GM19193 (cell line): Measurements from ENCODE around the gene PRKAG3.

Experiments
- POLR2A ChIP-seq: IDR thresholded peaks from 4 replicates; pipeline ENCODE4 v1.6.1; 2011; ENCODE audit not compliant: insufficient read depth, insufficient read length; ENCODE audit errors: extremely low read depth

PRKAG3 gene

DNA sequence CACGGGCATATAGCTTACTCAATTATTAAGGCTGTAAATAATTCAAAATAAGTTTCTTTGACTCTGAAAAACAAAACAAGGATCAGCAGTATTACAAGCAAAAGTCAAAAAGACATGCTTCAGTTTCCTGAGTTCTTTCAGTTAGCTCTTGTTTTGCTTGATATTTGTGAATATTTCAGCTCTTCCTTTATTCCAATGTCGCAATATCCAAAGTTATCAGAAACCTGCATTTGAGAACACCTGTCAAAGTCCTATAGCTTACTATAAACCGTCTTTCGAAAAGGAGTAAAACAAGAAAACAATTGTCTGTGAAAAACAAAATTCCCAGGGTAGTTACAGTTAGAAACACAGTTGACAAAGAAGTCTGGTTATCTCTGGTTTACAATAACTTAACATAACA, 34.9 kb downstream of the PRKAG3 start:
- no peak for TF ChIP-seq POLR2A

DNA sequence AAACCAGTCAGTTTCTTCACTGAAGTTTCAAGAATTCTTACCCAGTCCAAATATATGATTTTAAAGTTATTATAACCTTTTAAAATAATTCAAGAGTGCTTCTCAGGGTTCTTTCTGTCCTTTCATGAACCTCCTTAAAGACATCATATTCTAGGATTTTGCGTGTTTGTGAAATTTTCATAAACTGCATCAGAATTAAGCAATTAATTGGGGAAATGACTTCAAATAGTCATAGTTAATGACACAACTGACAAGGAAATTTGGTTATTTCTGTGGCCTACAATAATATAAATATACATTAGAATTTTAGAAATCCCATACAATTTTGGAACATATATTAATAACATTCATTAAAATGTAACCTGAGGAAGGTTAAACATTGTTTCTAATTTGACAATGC, 39.2 kb downstream of the PRKAG3 start:
- no peak for TF ChIP-seq POLR2A

DNA sequence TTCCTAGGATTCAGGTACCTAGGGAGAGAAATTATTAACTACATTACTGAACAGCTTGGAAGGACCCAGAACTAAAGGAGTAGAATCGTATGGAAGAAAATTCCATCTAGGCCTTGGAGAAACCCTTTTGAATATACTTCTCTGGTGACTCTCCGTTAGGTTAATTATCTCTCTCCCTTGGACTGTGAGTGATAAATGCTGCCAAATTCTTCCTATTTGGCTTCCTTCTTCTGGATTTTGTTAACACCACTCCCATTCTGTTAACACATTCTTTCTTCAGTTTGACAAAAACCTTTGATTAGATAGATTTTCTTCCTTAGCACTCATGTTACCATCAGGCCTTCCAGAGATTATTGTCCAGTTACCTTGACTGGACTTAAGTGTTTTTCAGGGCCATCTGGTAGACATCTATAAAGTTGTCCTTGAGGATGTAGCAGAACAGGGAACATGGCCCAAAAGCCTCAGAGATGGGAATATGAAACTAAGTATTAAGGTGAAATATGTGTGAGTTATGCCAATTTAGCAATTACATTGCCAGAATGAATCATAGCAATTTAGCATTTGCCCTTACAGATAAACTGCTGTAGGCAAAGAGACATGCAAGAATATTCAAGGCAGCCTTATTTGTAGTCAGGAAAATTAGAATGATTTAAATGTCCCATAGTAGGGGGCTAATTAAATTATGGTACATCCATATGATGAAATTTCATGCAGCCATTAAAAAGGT, 42.9 kb downstream of the PRKAG3 start:
- no peak for TF ChIP-seq POLR2A

DNA sequence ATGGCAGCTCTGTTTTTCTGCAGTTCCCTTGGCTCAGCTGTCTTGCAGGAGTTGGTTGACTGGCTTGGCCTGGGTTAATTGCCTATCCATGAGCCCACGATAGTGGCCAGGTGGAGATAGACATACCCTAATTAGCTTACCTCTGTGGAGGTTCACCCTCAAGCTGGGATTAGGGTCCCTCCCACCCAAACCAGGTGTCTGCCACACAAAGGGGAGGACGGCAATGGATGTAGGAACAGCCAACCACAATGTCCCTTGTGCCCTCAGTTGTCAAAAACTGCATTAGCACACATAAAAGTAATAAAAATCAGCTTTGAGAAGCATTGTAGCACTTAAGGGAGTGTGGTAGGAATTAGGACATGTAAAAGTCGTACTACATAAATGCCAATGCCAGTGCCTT, 45.5 kb downstream of the PRKAG3 start:
- TF ChIP-seq POLR2A: no peak

DNA sequence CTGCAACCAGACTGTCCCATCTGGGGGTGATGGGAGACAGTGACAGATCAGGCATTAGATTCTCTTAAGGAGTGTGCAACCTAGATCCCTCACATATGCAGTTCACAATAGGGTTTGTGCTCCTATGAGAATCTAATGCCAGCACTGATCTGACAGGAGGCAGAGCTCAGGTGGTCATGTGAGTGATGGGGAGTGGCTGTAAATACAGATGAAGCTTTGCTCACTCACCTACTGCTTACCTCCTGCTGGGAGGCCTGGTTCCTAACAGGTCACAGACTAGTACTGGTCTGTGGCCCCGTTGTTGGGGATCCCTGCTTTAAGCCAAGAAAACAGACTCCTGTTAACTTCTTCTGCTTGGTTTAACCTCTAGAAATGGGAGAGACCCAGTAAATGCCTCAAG, 46.5 kb downstream of the PRKAG3 start:
- TF ChIP-seq POLR2A: no peak

DNA sequence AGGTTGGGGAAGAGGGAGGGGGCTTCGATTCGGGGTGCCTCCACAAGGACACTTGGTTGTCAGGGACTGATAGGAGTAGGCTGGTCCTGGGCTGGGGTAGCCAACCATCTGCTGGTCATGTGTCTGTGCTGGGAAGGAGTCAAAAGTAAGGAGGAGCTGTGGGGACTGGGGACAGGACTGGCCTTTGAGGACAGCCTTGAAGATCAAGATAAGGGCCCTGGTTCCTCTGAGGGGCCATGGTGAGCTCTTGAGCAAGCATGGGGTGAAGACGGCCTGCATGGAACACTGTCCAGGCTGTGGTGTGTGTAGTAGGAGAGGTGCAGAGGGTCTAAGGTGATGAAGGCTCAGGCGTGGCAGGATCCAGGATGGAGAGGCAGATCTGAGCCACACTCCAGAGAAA, 47.9 kb downstream of the PRKAG3 start:
- TF ChIP-seq POLR2A: no peak

DNA sequence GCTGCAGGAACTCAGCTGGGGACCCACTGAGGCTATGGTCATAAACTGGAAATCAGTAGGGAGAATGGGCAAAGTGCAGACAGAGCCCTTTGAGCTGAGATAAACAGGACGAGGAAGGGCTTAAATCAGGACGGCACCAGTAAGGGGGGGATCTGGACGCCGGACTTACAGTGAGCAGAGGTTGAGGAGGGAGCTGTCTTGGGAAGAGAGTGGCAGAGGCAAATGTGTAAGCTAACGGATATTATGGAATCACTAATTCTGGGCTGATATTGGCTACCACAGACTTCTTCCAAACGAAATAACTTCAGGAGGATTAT, 49.1 kb downstream of the PRKAG3 start:
- TF ChIP-seq POLR2A: no peak

DNA sequence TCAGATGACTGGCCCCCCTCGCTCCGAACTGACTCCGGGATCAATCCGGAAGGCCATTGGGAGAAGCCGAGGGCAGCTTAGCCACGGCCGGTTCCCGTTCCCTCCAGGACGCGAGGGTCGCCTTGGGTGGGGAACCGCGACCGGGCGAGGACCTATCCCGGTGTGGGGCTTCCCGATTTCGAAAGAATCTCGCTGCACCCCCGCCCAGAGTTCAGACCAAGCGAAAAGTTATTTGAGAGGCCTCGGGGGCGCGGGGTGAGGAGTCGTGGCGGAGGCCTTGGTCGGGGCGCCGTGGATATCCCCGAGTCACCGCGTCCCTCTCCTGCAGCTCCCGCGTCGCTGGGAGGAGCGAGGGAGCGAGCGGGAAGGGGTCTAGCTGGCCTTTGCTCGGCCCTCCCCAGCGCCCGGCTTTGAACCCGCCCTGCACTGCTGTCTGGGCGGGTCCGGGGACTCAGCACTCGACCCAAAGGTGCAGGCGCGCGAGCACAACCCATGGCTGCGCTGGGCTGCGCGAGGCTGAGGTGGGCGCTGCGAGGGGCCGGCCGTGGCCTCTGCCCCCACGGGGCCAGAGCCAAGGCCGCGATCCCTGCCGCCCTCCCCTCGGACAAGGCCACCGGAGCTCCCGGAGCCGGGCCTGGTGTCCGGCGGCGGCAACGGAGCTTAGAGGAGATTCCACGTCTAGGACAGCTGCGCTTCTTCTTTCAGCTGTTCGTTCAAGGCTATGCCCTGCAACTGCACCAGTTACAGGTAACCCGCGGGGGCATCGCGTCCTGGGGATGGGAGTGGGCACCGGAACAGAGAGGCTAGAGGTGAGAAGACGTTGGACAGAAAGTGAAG, 49.7 kb downstream of the PRKAG3 start, which contains the start of gene CYP27A1:
Gene CYP27A1, plus strand, starts transcription at position 457 of the 837 bp plus-strand sequence. Its CDS starts 36 bp downstream, at position 493.
- TF ChIP-seq POLR2A: no peak

DNA sequence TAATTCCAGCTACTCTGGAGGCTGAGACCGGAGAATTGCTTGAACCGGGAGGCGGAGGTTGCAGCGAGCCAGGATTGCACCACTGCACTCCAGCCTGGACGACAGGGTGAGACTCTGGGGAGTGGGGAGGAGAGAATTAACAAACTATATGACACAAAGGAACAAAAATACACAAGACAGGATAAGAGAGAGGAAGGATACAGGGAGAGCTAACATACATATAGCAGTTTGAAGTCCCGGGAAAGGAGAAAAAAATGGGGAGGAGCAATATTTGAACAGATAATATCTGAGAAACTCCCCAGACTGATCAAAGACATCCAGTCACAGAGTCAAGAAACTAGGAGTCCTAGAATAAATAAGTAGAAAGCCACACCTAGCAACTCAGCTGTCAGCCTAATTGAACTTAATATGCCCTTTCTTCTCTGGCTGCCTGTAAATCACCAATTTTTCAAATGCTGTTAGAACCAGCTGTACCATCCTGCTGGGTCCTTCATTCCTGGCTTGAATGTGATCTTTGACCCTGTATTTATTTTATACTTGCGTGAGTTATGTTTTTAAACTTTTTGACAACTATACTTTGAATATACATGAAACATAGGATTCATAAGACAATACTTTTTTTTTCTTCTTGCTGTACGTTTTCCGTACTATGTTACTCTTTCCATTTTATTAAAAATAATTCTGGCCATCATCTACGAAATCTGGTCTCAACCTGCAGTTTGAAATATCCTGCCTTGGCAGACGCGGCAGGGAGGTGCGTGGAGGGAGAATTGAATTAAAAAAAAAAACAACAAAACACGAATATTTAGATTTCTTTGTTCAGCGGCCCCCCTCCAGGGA, 50.5 kb downstream of the PRKAG3 start:
- no peak for TF ChIP-seq POLR2A

DNA sequence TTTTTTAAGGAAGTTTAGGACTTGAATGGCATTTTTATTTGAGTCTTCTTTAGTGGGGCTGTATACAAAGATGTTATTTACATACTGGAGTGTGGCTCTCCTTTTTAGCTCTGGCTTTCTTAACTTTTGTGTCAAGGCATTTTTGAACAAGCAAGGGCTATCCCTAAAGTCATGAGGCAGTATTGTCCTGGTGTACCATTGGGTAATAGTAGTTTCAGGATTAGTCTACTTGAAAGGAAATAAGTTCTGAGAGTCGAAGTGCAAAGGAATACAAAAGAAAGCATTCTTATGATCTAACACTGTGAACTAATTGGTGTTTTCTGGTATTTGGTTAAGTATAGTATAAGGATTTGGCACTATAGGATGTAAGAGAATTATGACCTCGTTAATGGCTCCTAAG, 51.6 kb downstream of the PRKAG3 start:
- no peak for TF ChIP-seq POLR2A

DNA sequence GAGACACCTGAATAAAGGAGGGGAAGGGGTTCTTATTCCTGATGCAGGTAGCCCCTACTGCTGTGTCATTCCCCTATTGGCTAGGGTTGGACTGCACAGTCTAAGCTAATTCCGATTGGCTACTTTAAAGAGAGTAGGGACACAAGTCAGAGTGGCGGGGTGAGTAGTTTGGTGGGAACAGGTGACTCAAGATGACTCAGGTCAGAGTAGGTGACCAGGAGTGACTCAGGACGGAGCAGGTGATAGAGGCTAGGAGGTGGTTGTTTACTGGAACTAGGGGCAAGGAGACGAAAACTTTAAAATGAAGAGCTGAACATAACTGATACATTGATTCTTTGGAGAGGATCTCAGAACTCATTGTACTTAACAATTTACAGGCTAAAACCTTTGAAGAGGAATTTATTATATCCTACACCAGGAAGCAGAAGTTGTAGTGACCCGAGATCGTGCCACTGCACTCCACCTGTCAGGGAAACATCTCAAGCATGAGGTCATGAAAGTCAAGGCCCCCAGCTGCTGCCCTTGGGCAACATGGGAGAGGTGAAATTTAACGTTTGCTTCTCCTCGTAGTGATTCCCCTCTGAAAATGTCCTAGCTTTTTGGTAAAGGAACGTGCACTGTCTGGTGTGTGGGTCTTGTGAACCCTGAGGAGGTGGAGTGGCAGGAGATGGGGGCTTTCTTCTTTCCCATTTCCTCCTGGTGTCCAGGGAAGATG, 54.2 kb downstream of the PRKAG3 start:
- no peak for TF ChIP-seq POLR2A

DNA sequence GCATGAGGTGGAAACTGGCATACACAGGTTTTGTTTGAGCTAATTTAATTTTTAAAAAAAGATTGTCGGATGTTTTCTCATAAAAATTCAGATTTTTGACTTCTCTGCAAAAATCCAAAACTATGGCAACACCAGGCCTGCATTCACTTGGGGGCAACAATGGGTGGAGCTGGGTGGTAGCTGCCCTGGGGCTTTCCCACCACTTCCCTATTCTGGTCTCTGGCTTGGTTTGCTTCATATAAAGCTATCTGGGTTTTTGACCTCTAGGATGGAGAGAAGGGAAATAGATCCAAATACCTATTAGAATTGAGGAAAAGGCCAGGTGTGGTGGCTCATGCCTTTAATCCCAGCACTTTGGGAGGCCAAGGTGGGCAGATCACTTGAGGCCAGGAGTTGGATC, 55.1 kb downstream of the PRKAG3 start:
- TF ChIP-seq POLR2A: no peak

DNA sequence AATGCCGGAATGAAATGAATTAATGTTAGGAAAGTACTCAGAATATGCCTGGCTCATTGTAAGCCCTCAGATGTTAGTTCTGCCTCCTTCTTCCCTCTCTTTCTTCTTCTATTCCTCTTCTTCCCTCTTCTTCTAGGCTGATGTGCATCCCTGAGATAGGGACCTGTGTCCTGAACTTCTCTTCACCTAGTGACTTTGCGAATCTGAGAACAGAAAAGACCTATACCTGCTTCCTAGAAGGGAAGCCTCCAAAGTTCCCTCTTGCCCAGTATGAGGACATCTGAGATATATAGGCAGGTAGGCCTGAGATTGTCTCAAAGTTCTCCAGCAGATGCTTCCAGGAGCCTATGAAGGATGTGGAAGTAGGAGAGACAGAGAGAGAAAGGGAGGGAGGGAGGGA, 57.7 kb downstream of the PRKAG3 start:
- no peak for TF ChIP-seq POLR2A
